Tibial nerve (tissue), 4 donors: ENCODE results near the gene HNRNPD.

Experiments used
- EP300 ChIP-seq, 2 donors: sonication (generic); formaldehyde crosslinking; IDR thresholded peaks; one replicate each; pipeline ENCODE4 v1.6.1; 2017; ENCODE audit warnings: antibody characterized with exemption in 2 of 2, mild to moderate bottlenecking in 1 of 2
- POLR2A ChIP-seq, 2 donors: fragments of 450-650 bp; IDR thresholded peaks; one replicate each; pipeline ENCODE4 v1.6.1; 2017; ENCODE audit warnings: antibody characterized with exemption in 2 of 2, mild to moderate bottlenecking in 2 of 2, moderate library complexity in 2 of 2
- TF ChIP-seq, protein P1 (sequence below), 5 experiments: fragments of 200-600 bp in 3 of 5; fragments of 450-650 bp in 2 of 5; sonication (generic) in 3 of 5; IDR thresholded peaks; one replicate each; pipeline ENCODE4 v1.5.1; 2016 to 2019; ENCODE audit warnings: antibody characterized with exemption in 5 of 5, mild to moderate bottlenecking in 3 of 5, moderate library complexity in 2 of 5

DNA sequence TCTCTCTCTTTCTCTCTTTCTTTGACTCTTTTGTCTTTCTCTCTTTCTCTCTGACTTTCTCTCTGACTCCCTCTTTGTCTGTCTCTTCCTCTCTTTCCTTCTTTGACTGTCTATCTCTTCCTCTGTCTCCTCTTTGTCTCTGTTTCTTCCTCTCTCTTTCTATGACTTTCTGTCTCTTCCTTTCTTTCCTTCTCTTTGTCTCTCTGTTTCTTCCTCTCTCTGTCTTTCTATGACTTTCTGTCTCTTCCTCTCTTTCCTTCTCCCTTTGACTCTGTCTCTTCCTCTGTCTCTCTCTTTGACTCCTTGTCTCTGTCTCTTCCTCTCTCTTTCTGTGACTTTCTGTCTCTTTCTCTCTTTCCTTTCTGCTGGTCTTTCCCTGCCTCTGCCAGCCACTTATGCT is 38.7 kb downstream of the HNRNPD start:
- TF ChIP-seq EP300 (IDR thresholded peaks at IDR 0.05), result no peak
- TF ChIP-seq, protein P1, sequence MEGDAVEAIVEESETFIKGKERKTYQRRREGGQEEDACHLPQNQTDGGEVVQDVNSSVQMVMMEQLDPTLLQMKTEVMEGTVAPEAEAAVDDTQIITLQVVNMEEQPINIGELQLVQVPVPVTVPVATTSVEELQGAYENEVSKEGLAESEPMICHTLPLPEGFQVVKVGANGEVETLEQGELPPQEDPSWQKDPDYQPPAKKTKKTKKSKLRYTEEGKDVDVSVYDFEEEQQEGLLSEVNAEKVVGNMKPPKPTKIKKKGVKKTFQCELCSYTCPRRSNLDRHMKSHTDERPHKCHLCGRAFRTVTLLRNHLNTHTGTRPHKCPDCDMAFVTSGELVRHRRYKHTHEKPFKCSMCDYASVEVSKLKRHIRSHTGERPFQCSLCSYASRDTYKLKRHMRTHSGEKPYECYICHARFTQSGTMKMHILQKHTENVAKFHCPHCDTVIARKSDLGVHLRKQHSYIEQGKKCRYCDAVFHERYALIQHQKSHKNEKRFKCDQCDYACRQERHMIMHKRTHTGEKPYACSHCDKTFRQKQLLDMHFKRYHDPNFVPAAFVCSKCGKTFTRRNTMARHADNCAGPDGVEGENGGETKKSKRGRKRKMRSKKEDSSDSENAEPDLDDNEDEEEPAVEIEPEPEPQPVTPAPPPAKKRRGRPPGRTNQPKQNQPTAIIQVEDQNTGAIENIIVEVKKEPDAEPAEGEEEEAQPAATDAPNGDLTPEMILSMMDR (IDR thresholded peaks at IDR 0.05), result no peak
- TF ChIP-seq POLR2A (IDR thresholded peaks at IDR 0.05), result no peak
